B cell (primary cell): ENCODE results near the gene PGBD5.

Source experiments
- EZH2 ChIP-seq: IDR thresholded peaks from 2 replicates; pipeline ENCODE4 v1.6.1; 2012; ENCODE audit warnings: borderline replicate concordance, low read depth, mild to moderate bottlenecking, moderate library complexity, low read length; ENCODE audit not compliant: insufficient read depth, poor library complexity, severe bottlenecking
- TF ChIP-seq, protein P1 (sequence below): fragments of 200-600 bp; IDR thresholded peaks from one replicate; pipeline ENCODE4 v1.8.0; 2022; ENCODE audit warnings: antibody characterized with exemption, mild to moderate bottlenecking

DNA sequence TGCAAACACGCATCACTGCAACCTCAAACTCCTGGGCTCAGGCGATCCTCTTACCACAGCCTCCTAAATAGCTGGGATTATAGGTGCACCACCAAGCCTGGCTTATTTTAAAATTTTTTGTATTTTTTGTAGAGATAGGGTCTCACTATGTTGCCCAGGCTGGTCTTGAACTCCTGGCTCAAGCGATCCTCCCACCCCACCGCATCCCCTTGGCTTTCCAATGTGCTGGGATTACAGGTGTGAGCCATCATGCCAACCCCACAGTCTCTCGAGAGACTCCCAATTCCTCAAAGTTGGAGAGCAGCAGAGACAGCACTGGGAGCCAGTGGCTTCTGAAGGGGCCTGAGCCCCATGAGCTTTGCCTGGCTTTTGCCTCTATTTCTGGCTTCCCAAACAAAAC lies 42.7 kb downstream of the PGBD5 start:
- TF ChIP-seq, protein P1, sequence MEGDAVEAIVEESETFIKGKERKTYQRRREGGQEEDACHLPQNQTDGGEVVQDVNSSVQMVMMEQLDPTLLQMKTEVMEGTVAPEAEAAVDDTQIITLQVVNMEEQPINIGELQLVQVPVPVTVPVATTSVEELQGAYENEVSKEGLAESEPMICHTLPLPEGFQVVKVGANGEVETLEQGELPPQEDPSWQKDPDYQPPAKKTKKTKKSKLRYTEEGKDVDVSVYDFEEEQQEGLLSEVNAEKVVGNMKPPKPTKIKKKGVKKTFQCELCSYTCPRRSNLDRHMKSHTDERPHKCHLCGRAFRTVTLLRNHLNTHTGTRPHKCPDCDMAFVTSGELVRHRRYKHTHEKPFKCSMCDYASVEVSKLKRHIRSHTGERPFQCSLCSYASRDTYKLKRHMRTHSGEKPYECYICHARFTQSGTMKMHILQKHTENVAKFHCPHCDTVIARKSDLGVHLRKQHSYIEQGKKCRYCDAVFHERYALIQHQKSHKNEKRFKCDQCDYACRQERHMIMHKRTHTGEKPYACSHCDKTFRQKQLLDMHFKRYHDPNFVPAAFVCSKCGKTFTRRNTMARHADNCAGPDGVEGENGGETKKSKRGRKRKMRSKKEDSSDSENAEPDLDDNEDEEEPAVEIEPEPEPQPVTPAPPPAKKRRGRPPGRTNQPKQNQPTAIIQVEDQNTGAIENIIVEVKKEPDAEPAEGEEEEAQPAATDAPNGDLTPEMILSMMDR, result no peak
- TF ChIP-seq EZH2, result no peak
